ENCODE data around the gene PGAM2.

GRCh38 chr7:44100458-44101302, 35.3 kb upstream of the PGAM2 start:
- no peak for TF ChIP-seq CTCF (tag by site-specific recombination; IDR thresholded peaks at IDR 0.05)
- TF ChIP-seq YY1 (tag by site-specific recombination; IDR thresholded peaks at IDR 0.05) = no peak
- TF ChIP-seq ZNF311 (tag by site-specific recombination; IDR thresholded peaks at IDR 0.05; ENCODE audit: borderline replicate concordance) = no peak
- TF ChIP-seq HOXA7 (CRISPR knock-in tag; IDR thresholded peaks at IDR 0.05; ENCODE audit: borderline replicate concordance) = no peak
- TF ChIP-seq ZNF658 (tag by site-specific recombination; IDR thresholded peaks at IDR 0.05) = no peak
- no peak for TF ChIP-seq PBX3 (CRISPR knock-in tag; IDR thresholded peaks at IDR 0.05)
- TF ChIP-seq MEIS1 (CRISPR knock-in tag; IDR thresholded peaks at IDR 0.05; ENCODE audit: borderline replicate concordance) = no peak
- TF ChIP-seq, protein P1, sequence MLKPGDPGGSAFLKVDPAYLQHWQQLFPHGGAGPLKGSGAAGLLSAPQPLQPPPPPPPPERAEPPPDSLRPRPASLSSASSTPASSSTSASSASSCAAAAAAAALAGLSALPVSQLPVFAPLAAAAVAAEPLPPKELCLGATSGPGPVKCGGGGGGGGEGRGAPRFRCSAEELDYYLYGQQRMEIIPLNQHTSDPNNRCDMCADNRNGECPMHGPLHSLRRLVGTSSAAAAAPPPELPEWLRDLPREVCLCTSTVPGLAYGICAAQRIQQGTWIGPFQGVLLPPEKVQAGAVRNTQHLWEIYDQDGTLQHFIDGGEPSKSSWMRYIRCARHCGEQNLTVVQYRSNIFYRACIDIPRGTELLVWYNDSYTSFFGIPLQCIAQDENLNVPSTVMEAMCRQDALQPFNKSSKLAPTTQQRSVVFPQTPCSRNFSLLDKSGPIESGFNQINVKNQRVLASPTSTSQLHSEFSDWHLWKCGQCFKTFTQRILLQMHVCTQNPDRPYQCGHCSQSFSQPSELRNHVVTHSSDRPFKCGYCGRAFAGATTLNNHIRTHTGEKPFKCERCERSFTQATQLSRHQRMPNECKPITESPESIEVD (tag by site-specific recombination; IDR thresholded peaks at IDR 0.05) = no peak
- TF ChIP-seq ZNF280C (tag by site-specific recombination; IDR thresholded peaks at IDR 0.05) = no peak
